HG03025 (cell line): ENCODE measurements around the gene SLC36A1.
A peak's percentile ranks its signal among the peaks of the same experiment; 100 is the strongest.

ENCODE experiments used
- ATAC-seq: cut with Tn5 transposase; IDR thresholded peaks from one replicate; pipeline ENCODE4 v1.9.1; 2021; ENCODE audit warnings: mild to moderate bottlenecking, moderate library complexity; ENCODE audit not compliant: unreplicated experiment, low FRiP score

The SLC36A1 gene

DNA sequence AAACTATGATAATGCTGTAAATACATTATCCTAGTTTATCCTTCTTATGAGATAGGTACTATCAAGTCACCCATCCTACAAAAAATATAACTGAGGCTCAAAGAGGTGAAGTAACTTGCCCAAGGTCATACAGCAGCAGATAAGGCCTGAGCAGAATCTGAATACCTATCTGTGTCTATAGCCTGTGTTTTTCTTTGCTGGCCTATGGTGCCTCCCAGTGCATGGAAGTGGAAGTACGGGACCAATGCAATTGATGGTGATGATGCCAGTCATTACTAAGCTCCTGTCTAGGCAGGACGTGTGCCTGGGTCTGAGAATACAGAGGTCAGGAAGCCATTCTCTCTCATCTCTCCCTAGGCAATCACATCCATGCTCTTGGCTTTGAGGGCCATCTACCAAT lies 75.9 kb downstream of the SLC36A1 start:
- ATAC-seq, result peak; percentile 86

GRCh38 chr5:151528153-151528552 lies 80.8 kb downstream of the SLC36A1 start:
- no peak for ATAC-seq

DNA sequence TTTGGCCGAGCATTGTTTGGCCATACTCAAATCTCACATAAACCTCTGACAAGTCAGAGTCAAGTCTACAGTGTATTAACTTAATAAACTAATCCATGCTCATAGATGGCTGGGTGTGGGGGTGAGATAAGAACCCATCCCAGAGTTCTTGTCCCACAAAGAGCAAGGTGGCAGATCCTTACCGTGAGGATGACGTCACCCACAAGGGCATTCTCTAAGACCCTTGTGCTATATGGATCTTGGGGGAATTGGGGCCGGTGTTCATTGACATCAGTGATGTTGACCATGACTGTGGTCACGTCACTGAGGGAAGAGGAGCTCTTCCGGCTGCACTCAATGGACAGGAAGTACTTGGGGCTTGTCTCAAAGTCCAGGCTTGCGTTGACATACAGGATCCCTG lies 81.6 kb downstream of the SLC36A1 start:
- ATAC-seq, result no peak

GRCh38 chr5:151531581-151531980 lies 84.2 kb downstream of the SLC36A1 start:
- no peak for ATAC-seq

- ATAC-seq, result no peak
These were observed 85.0 kb downstream of the SLC36A1 start for GRCh38 chr5:151532416-151532815.

DNA sequence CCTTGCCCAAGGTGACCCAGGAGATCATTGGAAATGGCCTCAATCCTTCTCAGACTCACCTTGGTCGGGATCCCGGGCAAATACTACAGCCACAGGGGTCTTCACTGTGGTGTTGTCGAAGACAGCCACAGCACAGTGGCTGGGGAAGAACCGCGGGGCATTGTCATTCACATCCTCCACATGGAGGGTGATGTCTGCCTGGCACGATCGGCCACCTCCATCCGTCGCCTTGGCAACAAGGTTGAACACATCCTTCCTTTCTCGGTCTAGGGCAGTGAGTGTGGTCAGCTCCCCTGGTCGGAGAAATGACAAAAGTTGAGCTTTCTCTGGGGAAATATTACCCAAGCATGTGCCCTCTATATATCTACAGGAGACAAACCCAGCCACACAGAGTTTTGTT lies 86.9 kb downstream of the SLC36A1 start:
- no peak for ATAC-seq

DNA sequence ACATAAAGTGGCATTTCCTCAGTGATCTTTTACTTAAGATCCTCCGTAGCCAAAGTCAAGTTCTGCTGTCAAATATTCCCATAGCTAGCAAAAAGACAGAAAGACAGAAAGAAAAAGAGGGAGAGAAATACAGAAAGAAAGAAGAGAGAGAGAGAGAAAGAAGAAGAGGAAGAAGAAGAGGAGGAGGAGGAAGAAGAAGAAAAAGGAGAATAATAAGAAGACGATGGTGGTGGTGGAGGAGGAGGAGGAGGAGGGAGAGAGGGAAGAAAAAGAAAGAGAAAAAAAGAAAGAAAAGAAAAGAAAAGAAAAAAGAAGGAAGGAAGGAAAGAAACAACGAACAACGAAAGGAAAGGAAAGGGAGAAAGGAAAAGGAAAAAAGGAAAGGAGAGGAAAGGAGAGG lies 89.6 kb downstream of the SLC36A1 start:
- no peak for ATAC-seq

DNA sequence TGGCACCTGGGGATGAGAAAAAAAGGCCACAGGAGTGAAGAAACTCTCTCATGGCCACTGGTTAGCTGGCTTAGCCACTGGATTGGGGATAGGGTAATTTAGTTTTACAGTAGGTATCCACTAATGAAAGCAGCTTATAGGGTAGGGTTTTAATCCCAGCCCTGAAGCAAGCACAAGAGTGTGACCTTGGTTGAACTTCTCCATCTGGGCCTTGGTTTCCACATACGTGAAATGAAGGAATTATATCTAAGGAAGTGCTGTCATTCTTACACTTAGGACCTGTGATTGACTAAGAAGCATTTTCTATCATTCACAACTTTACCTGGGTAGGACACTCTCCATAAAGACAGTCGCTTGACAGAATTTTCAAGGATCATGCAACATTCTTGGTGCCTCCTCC lies 94.2 kb downstream of the SLC36A1 start:
- ATAC-seq, result no peak
